Measurements from ENCODE around the gene MNAT1. TPM values are rescaled to one million over a fixed set of nuclear protein-coding genes. Genes with fewer than 3 reads are reported as not detected.
"Not testable (repeated sequence)": the region's sequence is repeated elsewhere in the genome, so short reads cannot be mapped to it uniquely, and the experiment has no call there.

MNAT1 gene
- total RNA-seq, 1 donor, result 59.9 TPM

GRCh38 chr14:60865378-60866127 is 131.0 kb downstream of the MNAT1 start:
- TF ChIP-seq, protein P1, sequence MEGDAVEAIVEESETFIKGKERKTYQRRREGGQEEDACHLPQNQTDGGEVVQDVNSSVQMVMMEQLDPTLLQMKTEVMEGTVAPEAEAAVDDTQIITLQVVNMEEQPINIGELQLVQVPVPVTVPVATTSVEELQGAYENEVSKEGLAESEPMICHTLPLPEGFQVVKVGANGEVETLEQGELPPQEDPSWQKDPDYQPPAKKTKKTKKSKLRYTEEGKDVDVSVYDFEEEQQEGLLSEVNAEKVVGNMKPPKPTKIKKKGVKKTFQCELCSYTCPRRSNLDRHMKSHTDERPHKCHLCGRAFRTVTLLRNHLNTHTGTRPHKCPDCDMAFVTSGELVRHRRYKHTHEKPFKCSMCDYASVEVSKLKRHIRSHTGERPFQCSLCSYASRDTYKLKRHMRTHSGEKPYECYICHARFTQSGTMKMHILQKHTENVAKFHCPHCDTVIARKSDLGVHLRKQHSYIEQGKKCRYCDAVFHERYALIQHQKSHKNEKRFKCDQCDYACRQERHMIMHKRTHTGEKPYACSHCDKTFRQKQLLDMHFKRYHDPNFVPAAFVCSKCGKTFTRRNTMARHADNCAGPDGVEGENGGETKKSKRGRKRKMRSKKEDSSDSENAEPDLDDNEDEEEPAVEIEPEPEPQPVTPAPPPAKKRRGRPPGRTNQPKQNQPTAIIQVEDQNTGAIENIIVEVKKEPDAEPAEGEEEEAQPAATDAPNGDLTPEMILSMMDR (IDR thresholded peaks at IDR 0.05; ENCODE audit: insufficient read depth, low read length), result no peak
- no peak overlapping the region for H3K4me3 ChIP-seq (ENCODE audit: low read depth, low read length)
- DNase-seq (ENCODE audit: low read depth), result peak; percentile 16

DNA sequence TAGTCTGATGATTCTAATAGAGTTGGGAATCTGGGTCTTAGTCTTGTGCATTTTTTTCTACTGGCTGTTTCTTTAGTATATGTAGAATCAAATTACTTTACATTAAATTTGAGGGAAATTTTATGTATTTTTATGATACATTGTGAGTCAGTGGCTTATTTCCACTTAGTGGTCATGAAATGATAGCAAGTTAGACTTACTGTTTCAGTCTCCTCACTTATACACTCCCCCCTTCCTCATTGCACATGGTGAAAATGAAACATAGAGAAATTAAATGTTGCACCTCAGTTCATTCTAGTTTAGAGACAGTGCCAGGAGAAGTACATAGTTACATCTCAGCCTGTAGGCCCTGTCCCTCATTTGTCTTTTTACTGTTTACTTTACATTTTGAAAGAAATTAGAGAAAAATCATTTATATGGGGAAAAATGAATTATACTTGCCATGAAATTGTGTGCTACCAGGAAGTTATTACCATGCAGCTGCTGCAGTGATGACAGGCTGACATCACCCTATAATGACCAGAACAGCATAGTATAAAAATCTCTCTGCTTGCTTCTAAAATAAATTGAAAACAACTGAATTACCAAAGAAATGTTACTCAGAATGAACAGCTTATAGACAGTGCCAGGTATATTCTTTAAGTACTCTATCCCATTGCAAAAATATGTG is 133.1 kb downstream of the MNAT1 start:
- no peak for DNase-seq (ENCODE audit: low read depth)
- H3K4me3 ChIP-seq (ENCODE audit: low read depth, low read length), result no peak overlapping the region

GRCh38 chr14:60878121-60878520 is 143.6 kb downstream of the MNAT1 start:
- TF ChIP-seq, protein P1 (IDR thresholded peaks at IDR 0.05; ENCODE audit: insufficient read depth, low read length), result no peak
- no peak for DNase-seq (ENCODE audit: low read depth)

More for the DNA sequence above, 133.1 kb downstream of the MNAT1 start:
- TF ChIP-seq, protein P1 (IDR thresholded peaks at IDR 0.05; ENCODE audit: insufficient read depth, low read length), result no peak

DNA sequence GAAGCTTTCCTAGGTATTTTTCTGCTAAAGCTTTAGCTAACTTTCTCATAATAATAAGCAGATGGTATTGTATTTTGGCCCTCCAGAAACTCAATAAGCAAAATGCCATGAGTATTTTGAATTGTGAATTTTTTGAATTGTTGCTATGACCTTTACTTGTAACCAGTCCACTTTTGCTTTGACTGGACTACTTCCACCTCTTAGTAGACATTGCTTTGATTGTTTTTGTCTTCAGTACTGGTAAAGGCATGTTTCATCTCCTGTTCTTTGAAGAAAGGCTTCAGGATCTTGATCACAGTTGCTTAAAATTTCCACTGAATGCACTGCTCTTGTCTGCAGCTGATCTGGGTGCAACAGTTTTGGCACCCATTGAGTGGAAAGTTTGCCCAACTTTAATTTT is 144.0 kb downstream of the MNAT1 start:
- H3K4me3 ChIP-seq (ENCODE audit: low read depth, low read length), result no peak overlapping the region
- DNase-seq (ENCODE audit: low read depth), result peak; percentile 82
- TF ChIP-seq, protein P1 (IDR thresholded peaks at IDR 0.05; ENCODE audit: insufficient read depth, low read length), result no peak

More at GRCh38 chr14:60878121-60878520, 143.6 kb downstream of the MNAT1 start:
- no peak overlapping the region for H3K4me3 ChIP-seq (ENCODE audit: low read depth, low read length)

DNA sequence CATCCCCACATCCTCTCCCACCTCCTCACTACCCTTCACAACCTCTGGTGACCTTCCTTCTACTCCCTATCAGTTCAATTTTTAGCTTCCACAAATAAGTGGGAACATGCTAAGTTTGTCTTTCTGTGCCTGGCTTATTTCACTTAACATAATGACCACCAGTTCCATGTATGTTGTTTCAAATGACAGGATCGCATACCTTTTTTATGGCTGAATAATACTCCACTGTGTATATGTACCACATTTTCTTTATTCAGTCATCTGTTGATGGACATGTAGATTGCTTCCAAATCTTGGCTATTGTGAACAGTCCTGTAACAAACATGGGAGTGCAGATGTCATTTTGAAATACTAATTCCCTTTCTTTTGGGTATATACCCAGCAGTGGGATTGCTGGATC is 147.7 kb downstream of the MNAT1 start:
- no peak for DNase-seq (ENCODE audit: low read depth)
- TF ChIP-seq, protein P1 (IDR thresholded peaks at IDR 0.05; ENCODE audit: insufficient read depth, low read length), result no peak

DNA sequence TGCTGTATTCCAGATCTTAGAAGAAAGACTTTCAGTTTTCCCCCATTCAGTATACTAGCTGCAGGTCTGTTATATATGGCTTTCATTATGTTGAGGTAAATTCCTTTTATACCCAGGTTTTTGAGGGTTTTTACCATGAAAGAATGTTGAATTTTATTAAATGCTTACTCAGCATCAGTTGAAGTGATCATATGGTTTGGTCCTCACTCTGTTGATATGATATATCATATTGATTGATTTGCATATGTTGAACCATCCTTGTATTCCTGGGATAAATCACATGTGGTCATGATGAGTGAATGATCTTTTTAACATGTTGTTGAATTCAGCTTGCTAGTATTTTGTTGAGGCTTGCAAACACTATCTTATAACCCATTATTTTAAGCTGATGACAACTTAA is 149.6 kb downstream of the MNAT1 start:
- no peak for DNase-seq (ENCODE audit: low read depth)
- TF ChIP-seq, protein P1 (IDR thresholded peaks at IDR 0.05; ENCODE audit: insufficient read depth, low read length), result no peak
- no peak overlapping the region for H3K4me3 ChIP-seq (ENCODE audit: low read depth, low read length)

More for the DNA sequence above, 147.7 kb downstream of the MNAT1 start:
- no peak overlapping the region for H3K4me3 ChIP-seq (ENCODE audit: low read depth, low read length)

DNA sequence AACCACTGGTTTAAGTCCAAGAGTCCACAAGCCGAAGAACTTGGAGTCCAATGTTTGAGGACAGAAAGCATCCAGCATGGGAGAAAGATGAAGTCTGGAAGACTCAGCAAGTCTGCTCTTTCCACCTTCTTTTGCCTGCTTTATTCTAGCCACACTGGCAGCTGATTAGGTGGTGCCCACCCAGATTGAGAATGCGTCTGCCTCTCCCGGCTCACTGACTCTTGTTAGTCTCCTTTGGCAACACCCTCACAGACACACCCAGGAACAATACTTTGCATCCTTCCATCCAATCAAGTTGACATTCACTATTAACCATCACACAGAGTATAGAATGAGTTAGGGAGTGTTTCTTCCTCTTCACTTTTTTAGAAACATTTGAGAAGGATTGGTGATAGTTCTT is 156.1 kb downstream of the MNAT1 start:
- DNase-seq (ENCODE audit: low read depth); H3K4me3 ChIP-seq (ENCODE audit: low read depth, low read length): not testable (repeated sequence)

Measured in fibroblast of the aortic adventitia (primary cell).